Fibroblast of pulmonary artery (primary cell): ENCODE measurements around the gene DMRTA2.

ENCODE experiments used
- DNase-seq: peaks from one replicate; pipeline ENCODE4 v3.0.0-alpha.2; 2010; ENCODE audit warnings: low read depth
- H3K4me3 ChIP-seq: replicated peaks from 2 replicates; pipeline ENCODE4 v1.5.1; 2011; ENCODE audit warnings: low read depth, mild to moderate bottlenecking, control low read depth, low read length, moderate library complexity
- TF ChIP-seq, protein P1 (sequence below): IDR thresholded peaks from 2 replicates; pipeline ENCODE4 v1.5.1; 2011; ENCODE audit warnings: mild to moderate bottlenecking, control low read depth, low read length, inconsistent platforms; ENCODE audit errors: missing control alignments

The DMRTA2 gene

DNA sequence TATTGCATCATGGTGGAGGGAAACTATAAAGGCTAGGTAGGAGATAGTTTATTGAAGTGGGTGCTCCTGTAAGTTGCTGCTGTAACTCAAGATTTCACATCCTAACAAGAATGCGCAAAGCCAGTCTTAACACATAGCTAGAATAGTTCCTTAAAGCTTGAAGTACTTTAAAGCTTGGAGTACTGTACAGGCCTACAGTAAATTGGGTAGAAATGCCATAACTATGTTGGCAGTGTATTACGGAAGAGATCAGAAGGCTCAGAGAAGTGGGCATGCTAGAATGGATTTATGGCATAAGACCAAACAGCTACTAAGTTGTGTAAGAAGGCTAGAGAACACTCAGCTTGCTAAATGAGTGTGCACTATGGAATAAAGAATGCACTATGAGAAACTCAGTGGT, 44.5 kb downstream of the DMRTA2 start:
- no peak overlapping the region for H3K4me3 ChIP-seq
- DNase-seq = no peak
- TF ChIP-seq, protein P1, sequence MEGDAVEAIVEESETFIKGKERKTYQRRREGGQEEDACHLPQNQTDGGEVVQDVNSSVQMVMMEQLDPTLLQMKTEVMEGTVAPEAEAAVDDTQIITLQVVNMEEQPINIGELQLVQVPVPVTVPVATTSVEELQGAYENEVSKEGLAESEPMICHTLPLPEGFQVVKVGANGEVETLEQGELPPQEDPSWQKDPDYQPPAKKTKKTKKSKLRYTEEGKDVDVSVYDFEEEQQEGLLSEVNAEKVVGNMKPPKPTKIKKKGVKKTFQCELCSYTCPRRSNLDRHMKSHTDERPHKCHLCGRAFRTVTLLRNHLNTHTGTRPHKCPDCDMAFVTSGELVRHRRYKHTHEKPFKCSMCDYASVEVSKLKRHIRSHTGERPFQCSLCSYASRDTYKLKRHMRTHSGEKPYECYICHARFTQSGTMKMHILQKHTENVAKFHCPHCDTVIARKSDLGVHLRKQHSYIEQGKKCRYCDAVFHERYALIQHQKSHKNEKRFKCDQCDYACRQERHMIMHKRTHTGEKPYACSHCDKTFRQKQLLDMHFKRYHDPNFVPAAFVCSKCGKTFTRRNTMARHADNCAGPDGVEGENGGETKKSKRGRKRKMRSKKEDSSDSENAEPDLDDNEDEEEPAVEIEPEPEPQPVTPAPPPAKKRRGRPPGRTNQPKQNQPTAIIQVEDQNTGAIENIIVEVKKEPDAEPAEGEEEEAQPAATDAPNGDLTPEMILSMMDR = no peak

DNA sequence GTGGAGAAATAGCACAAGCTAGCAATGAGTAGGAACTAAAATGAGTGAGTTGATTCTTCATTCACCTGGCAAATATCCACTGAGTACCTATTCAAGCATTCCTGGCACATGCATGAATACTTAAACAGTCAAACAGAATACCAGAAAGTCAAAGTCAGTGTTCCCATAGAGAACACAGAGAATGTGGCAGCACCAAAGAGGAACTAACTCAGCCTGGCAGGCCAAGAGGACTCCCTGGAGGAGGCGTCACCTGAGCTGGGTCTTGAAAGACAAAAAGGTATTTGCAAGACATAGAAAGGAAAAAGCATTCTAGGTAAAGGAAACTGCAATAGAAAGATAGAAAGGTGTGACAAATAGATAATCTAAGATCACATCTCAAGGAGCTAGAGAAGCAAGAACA, 49.7 kb downstream of the DMRTA2 start:
- TF ChIP-seq, protein P1 = no peak
- no peak overlapping the region for H3K4me3 ChIP-seq
- DNase-seq = no peak

DNA sequence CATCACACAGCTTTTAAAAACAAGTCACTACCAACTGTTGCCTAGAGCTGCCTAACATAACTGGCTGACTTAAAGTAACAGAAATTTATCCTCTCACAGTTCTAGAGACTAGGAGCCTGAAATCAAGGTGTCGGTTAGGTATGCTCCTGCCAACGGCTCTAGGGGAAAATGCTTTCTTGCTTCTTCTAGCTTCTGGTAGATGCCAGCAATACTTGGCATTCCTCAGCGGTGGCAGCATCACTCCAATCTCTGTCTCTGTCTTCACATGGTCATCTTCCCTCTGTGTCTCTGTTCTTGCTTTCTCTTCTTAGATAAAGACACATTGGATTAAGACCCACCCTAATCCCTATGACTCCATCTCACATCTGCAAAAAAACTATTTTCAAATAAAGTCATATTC, 51.5 kb downstream of the DMRTA2 start:
- no peak overlapping the region for H3K4me3 ChIP-seq
- TF ChIP-seq, protein P1 = no peak
- no peak for DNase-seq

DNA sequence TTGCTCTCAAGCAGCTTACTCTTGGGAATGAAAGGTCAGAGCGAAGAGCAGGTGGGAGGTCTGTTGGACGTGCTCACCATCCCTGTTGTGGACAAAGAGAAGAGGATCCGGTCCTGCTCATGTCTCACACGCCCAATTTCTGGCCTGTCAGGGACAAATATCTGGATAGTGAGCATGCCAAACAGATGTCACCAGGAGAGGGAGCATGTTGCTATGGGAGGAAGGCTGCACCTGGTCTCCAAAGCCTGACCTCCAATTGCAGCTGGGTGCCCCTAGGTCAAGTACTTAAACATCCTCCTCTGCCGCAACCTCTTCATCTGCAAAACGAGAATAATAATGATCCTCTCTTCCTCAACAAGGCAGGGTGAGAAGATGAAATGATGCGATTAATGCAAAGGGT, 53.4 kb downstream of the DMRTA2 start:
- DNase-seq = peak; percentile 6

DNA sequence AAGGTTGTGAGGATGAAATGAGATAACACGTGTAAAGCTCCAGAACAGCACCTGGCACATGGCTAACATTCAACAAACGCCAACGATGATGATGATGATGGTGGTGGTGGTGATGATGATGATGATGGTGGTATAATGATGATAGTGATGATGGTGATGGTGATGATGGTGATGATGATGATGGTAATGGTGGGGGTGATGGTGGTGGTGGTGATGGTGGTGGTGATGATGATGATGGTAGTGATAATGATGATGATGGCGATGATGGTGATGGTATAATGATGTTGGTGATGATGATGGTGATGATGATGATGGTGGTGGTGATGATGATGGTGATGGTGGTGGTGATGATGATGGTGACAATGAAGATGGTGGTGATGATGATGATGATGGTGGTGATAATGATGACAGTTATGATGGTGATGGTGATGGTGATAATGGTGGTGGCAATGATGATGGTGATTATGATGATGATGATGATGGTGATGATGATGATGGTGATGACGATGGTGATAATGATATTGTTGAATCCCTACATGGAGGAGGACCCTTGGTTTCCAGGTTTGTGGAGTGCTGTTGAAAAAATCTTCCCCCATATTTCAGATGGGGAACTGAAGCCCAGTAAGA, 54.1 kb downstream of the DMRTA2 start:
- no peak overlapping the region for H3K4me3 ChIP-seq
- TF ChIP-seq, protein P1 = no peak
- no peak for DNase-seq

More for the DNA sequence above, 53.4 kb downstream of the DMRTA2 start:
- no peak overlapping the region for H3K4me3 ChIP-seq
- TF ChIP-seq, protein P1 = peak; percentile 22

DNA sequence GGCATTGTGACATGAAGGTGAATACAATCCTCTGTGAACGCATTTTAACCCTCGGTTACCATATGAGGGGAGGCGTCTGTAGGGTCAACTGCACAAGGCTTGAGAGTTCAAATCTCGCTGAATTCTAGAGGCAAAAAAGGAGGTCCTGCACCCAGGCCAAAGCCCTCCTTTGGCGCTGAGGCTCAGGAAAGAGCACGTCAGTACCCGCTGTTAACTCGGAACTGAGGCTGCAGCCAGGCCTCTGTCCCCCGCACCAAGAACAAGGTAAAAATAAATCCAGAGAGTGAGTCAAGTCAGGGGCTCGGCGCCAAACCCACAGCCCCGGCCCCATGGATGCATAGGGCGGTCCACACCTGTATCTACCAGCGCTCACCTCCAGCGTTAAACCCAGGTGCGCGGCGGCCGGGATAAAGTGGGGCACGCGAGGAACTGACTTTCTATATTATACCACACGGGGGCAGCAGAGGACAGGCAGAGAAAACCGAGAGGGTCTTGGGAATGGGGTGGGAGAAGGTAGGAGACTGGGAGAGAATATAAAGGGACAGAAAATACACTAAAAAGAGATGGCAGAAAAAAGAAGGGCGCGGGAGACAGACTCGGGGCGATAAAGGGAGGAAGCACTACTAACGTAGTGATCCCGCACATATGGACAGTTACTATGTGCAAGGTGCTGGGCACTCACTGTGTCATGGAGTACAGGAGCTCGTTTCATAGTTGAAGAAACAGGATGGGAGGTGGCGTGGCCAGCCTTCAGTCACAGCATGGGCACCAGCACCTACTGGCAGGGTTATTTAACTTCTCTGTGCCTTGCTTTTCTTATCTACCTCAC, 54.9 kb downstream of the DMRTA2 start:
- no peak overlapping the region for H3K4me3 ChIP-seq
- TF ChIP-seq, protein P1 = peak; percentile 62
- peak; percentile 27 for DNase-seq
